HepG2 (cell line): Measurements from ENCODE around the gene SYNGR1. TPM values are rescaled to one million over a fixed set of nuclear protein-coding genes. Genes with fewer than 3 reads are reported as not detected.

ENCODE experiments used
- ATAC-seq: fragments of 200-7000 bp; cut with Tn5 transposase; 3 replicates; pipeline ENCODE4 v1.9.1; 2020; ENCODE audit warnings: mild to moderate bottlenecking, moderate library complexity
- BruUV-seq: library from RNA; stranded (reverse); fragments of 400-500 nt; replicated peaks from 2 replicates; lab custom pipeline; 2021; lab: Mats Ljungman, UMichigan
- CTCF ChIA-PET: fragments of 300-600 bp; formaldehyde crosslinking; extraction: SDS; loops from one replicate; lab custom pipeline; 2021; ENCODE audit warnings: low total read pairs, inconsistent platforms, low intra/inter-chr PET ratio; lab: Yijun Ruan, JAX
- POLR2A ChIA-PET: fragments of 350-600 bp; sonication (Branson Sonifier 250); formaldehyde crosslinking; loops from one replicate; lab custom pipeline; 2020; ENCODE audit warnings: antibody characterized with exemption, inconsistent platforms; lab: Yijun Ruan, JAX
- DNase-seq: peaks from one replicate; pipeline ENCODE4 v3.0.0-alpha.2; 2015; ENCODE audit warnings: low spot score
- FAIRE-seq: peaks from 3 replicates; lab custom pipeline; 2011; peaks lifted over from hg19 to GRCh38; lab: Jason Lieb, UNC
- H2AFZ ChIP-seq: one replicate; pipeline ENCODE4 v1.6.1; 2011; ENCODE audit warnings: low read length, inconsistent platforms
- H3K27ac ChIP-seq: fragments of 300-600 bp; 3 replicates; pipeline ENCODE4 v1.8.0; 2011; ENCODE audit warnings: mixed run types, mild to moderate bottlenecking, mixed read lengths, low read length, inconsistent platforms; ENCODE audit not compliant: insufficient read depth; ENCODE audit errors: extremely low read length
- H3K27me3 ChIP-seq, 2 experiments: fragments of 200-600 bp in 1 of 2; 2 replicates in 1 of 2; 3 replicates in 1 of 2; pipeline versions ENCODE4 v1.6.0 to v1.8.0; 2011; ENCODE audit warnings: low read length in 2 of 2, mild to moderate bottlenecking in 2 of 2, moderate library complexity in 2 of 2, inconsistent platforms in 1 of 2; ENCODE audit not compliant: insufficient read depth in 2 of 2, control insufficient read depth in 1 of 2
- H3K36me3 ChIP-seq, 2 experiments: fragments of 200-600 bp in 1 of 2; replicated peaks in 1 of 2; 2 replicates in 1 of 2; 3 replicates in 1 of 2; pipeline versions ENCODE4 v1.5.1 to v1.8.0; 2011; ENCODE audit warnings: low read length in 2 of 2, inconsistent platforms in 1 of 2; ENCODE audit not compliant: insufficient read depth in 2 of 2, control insufficient read depth in 1 of 2
- H3K4me1 ChIP-seq: 2 replicates; pipeline ENCODE4 v1.5.1; 2012; ENCODE audit warnings: low read length, inconsistent platforms; ENCODE audit not compliant: insufficient read depth
- H3K4me2 ChIP-seq: 2 replicates; pipeline ENCODE4 v1.6.0; 2011; ENCODE audit warnings: low read depth, low read length, inconsistent platforms
- H3K4me3 ChIP-seq, 3 experiments: fragments of 200-600 bp in 1 of 3; sonication (generic), shearing (Covaris generic) in 1 of 3; replicated peaks in 1 of 3; 2 replicates each; pipeline ENCODE4 v1.5.1; 2011 to 2016; ENCODE audit warnings: low read length in 3 of 3, inconsistent platforms in 2 of 3, low read depth in 2 of 3, mild to moderate bottlenecking in 2 of 3, control low read depth in 1 of 3, mixed read lengths in 1 of 3; ENCODE audit not compliant: insufficient read depth in 1 of 3
- H3K79me2 ChIP-seq: one replicate; pipeline ENCODE4 v1.6.1; 2011; ENCODE audit warnings: low read length, inconsistent platforms; ENCODE audit not compliant: insufficient read depth
- H3K9ac ChIP-seq: 2 replicates; pipeline ENCODE4 v1.6.0; 2011; ENCODE audit warnings: mild to moderate bottlenecking, low read depth, low read length, inconsistent platforms; ENCODE audit not compliant: insufficient read depth
- H3K9me3 ChIP-seq: 2 replicates; pipeline ENCODE4 v1.5.1; 2012; ENCODE audit warnings: mild to moderate bottlenecking, low read length
- H4K20me1 ChIP-seq: 2 replicates; pipeline ENCODE4 v1.6.0; 2011; ENCODE audit warnings: inconsistent platforms, mild to moderate bottlenecking, low read length, moderate library complexity; ENCODE audit not compliant: insufficient read depth
- NPAS2 ChIP-seq: sonication (generic); formaldehyde crosslinking; IDR thresholded peaks from 2 replicates; pipeline ENCODE4 v1.8.0; 2022; ENCODE audit warnings: mild to moderate bottlenecking, missing genetic modification reagents, borderline replicate concordance
- ZFP1 ChIP-seq: IDR thresholded peaks from 2 replicates; pipeline ENCODE4 v1.6.1; 2016
- ZNF790 ChIP-seq: sonication (generic); formaldehyde crosslinking; IDR thresholded peaks from 2 replicates; pipeline ENCODE4 v1.8.0; 2022; ENCODE audit warnings: missing genetic modification reagents, mild to moderate bottlenecking, borderline replicate concordance
- WGBS: methylation state at CpG from one replicate; pipeline ENCODE4 v1.1.6; 2017; ENCODE audit warnings: low lambda C conversion rate; 5-methylcytosine and 5-hydroxymethylcytosine counted together
- in situ Hi-C: cut with HindIII; loops from 2 replicates; pipeline ENCODE4 v1.10.0; 2017; ENCODE audit warnings: low pct_unique_long_range_greater_than_20kb; ENCODE audit not compliant: extremely low pct_ligation_motif_present
- intact Hi-C: fragments of 100-400 bp; cut with micrococcal nuclease; formaldehyde crosslinking; loops from one replicate; pipeline ENCODE4 v1.10.0; 2022; ENCODE audit not compliant: unreplicated experiment
- polyA plus RNA-seq, 8 experiments: library from polyadenylated mRNA; depleted of rRNA in 3 of 8; stranded (reverse) in 7 of 8; unstranded in 1 of 8; fragments of >200 nt; fragmentation: Illumina TruSeq in 4 of 8; extraction: Trizol in 4 of 8; gene quantifications; 2 replicates each; pipeline versions ENCODE4 v1.2.1 to v1.2.3, GENCODE V29; 2011 to 2016; ENCODE audit warnings: low read depth in 4 of 8, missing spikeins in 1 of 8, mixed read lengths in 1 of 8; ENCODE audit not compliant: insufficient read depth in 1 of 8
- total RNA-seq, 5 experiments: library from RNA; depleted of rRNA; stranded (reverse); fragments of >200 nt; fragmentation: Illumina TruSeq; extraction: Trizol; gene quantifications; 2 replicates each; pipeline ENCODE4 v1.2.3, GENCODE V29; 2016; ENCODE audit warnings: low read depth in 1 of 5
- TF ChIP-seq, protein P1 (sequence below), 2 experiments: IDR thresholded peaks; 2 replicates each; pipeline ENCODE4 v1.6.1; 2011 to 2012; ENCODE audit warnings: low read length in 2 of 2, borderline replicate concordance in 1 of 2, low read depth in 1 of 2, mild to moderate bottlenecking in 1 of 2, moderate library complexity in 1 of 2

SYNGR1 gene
- total and polyA plus RNA-seq, 2 of the 13 experiments (the other 11 are each of a cell fraction or from before 2014, with no cell fraction given) = 0.27 to 2.7 TPM

GRCh38 chr22:39360242-39360641 is 10.5 kb downstream of the SYNGR1 start:
- H3K27ac ChIP-seq = no peak overlapping the region
- in situ Hi-C loops = no loop called here
- no peak overlapping the region for H3K9ac ChIP-seq
- H3K4me2 ChIP-seq = no peak overlapping the region
- H2AFZ ChIP-seq = no peak overlapping the region
- H3K4me3 ChIP-seq = no peak overlapping the region
- WGBS = 58% methylated on average over 18 of the region's 18 CpGs
- no peak for ATAC-seq
- no peaks in the 10 kb centered on the region for H3K36me3 ChIP-seq
- H4K20me1 ChIP-seq = no peaks in the 10 kb centered on the region
- 0 out of 2 replicates have a peak, but pooled peaks cover 15% of the 10 kb centered on the region for H3K4me1 ChIP-seq
- H3K9me3 ChIP-seq = no peaks in the 10 kb centered on the region
- peaks cover 0 to 10% of the 10 kb centered on the region in 2 experiments; a peak in 1 of 5 replicates for H3K27me3 ChIP-seq
- POLR2A ChIA-PET = no interaction called here
- FAIRE-seq = no peak
- H3K79me2 ChIP-seq = no peaks in the 10 kb centered on the region
- CTCF ChIA-PET = no interaction called here
- intact Hi-C loops = no loop called here
- DNase-seq = no peak
- TF ChIP-seq NPAS2 (CRISPR knock-in tag) (no peak), ZFP1 (no peak), ZNF790 (CRISPR knock-in tag) (no peak)
- TF ChIP-seq, protein P1, sequence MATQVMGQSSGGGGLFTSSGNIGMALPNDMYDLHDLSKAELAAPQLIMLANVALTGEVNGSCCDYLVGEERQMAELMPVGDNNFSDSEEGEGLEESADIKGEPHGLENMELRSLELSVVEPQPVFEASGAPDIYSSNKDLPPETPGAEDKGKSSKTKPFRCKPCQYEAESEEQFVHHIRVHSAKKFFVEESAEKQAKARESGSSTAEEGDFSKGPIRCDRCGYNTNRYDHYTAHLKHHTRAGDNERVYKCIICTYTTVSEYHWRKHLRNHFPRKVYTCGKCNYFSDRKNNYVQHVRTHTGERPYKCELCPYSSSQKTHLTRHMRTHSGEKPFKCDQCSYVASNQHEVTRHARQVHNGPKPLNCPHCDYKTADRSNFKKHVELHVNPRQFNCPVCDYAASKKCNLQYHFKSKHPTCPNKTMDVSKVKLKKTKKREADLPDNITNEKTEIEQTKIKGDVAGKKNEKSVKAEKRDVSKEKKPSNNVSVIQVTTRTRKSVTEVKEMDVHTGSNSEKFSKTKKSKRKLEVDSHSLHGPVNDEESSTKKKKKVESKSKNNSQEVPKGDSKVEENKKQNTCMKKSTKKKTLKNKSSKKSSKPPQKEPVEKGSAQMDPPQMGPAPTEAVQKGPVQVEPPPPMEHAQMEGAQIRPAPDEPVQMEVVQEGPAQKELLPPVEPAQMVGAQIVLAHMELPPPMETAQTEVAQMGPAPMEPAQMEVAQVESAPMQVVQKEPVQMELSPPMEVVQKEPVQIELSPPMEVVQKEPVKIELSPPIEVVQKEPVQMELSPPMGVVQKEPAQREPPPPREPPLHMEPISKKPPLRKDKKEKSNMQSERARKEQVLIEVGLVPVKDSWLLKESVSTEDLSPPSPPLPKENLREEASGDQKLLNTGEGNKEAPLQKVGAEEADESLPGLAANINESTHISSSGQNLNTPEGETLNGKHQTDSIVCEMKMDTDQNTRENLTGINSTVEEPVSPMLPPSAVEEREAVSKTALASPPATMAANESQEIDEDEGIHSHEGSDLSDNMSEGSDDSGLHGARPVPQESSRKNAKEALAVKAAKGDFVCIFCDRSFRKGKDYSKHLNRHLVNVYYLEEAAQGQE (IDR thresholded peaks at IDR 0.05; ENCODE audit: borderline replicate concordance in 1 of 2, low read depth in 1 of 2, low read length in 2 of 2) = no peak
- no TSS peak for BruUV-seq
